Vagina (tissue), 2 donors: ENCODE measurements around the gene RC3H2. TPM values are rescaled to one million over a fixed set of nuclear protein-coding genes. Genes with fewer than 3 reads are reported as not detected.
"Not testable (repeated sequence)": the region's sequence is repeated elsewhere in the genome, so short reads cannot be mapped to it uniquely, and the experiment has no call there.

ENCODE experiments used
- DNase-seq, 2 donors: peaks; one replicate each; pipeline ENCODE4 v3.0.0-alpha.2; 2017; ENCODE audit errors: extremely low spot score in 2 of 2
- H3K27ac ChIP-seq: fragments of 200-600 bp; sonication (generic); one replicate; pipeline ENCODE4 v1.5.1; 2019
- H3K27me3 ChIP-seq: fragments of 200-600 bp; sonication (generic); one replicate; pipeline ENCODE4 v1.5.1; 2019
- H3K36me3 ChIP-seq, 2 donors: fragments of 200-600 bp; sonication (generic); one replicate each; pipeline ENCODE4 v1.5.1; 2017 to 2019
- H3K4me1 ChIP-seq: fragments of 200-600 bp; sonication (generic); one replicate; pipeline ENCODE4 v1.5.1; 2019
- H3K4me3 ChIP-seq, 2 donors: fragments of 200-600 bp; sonication (generic); 1 replicate in 1 of 2; 2 replicates in 1 of 2; pipeline ENCODE4 v1.5.1; 2016 to 2019
- H3K9me3 ChIP-seq: fragments of 200-600 bp; sonication (generic); one replicate; pipeline ENCODE4 v1.5.1; 2019
- CTCF ChIP-seq, 3 experiments: fragments of 450-650 bp in 2 of 3; fragments of 200-600 bp in 1 of 3; sonication (generic) in 1 of 3; IDR thresholded peaks; one replicate each; pipeline ENCODE4 v1.5.1; 2017 to 2019; ENCODE audit warnings: antibody characterized with exemption in 3 of 3, mild to moderate bottlenecking in 2 of 3, moderate library complexity in 2 of 3
- POLR2A ChIP-seq, 2 donors: fragments of 450-650 bp; IDR thresholded peaks; one replicate each; pipeline ENCODE4 v1.6.1; 2017; ENCODE audit warnings: antibody characterized with exemption in 2 of 2, mild to moderate bottlenecking in 2 of 2, moderate library complexity in 2 of 2
- POLR2AphosphoS5 ChIP-seq, 2 donors: sonication (generic); formaldehyde crosslinking; IDR thresholded peaks; one replicate each; pipeline ENCODE4 v1.9.0; 2017; ENCODE audit warnings: antibody characterized with exemption in 2 of 2, mild to moderate bottlenecking in 2 of 2, low read depth in 1 of 2; ENCODE audit not compliant: insufficient read depth in 1 of 2
- intact Hi-C: fragments of 100-400 bp; cut with DNase I; formaldehyde crosslinking; loops from one replicate; pipeline ENCODE4 v1.15.1; 2023
- total RNA-seq: library from RNA; depleted of rRNA; stranded (reverse); fragments of >200 nt; gene quantifications from one replicate; pipeline ENCODE4 v1.2.3, GENCODE V29; 2016

Gene RC3H2
- total RNA-seq, 1 donor from 2014 or later, result 37.6 TPM

GRCh38 chr9:122857815-122858214 is 47.3 kb downstream of the RC3H2 start:
- Histone ChIP-seq H3K36me3 (peaks cover 6 to 59% of the 10 kb centered on the region in 2 donors), H3K4me1 (no peaks in the 10 kb centered on the region), H3K27ac (no peak overlapping the region), H3K4me3 (no peak overlapping the region), H3K27me3 (no peaks in the 10 kb centered on the region), H3K9me3 (no peaks in the 10 kb centered on the region)
- no peak for TF ChIP-seq POLR2AphosphoS5 (IDR thresholded peaks at IDR 0.05; ENCODE audit: insufficient read depth in 1 of 2, low read depth in 1 of 2)
- no peak for TF ChIP-seq CTCF (IDR thresholded peaks at IDR 0.05)
- no peak for TF ChIP-seq POLR2A (IDR thresholded peaks at IDR 0.05)
- no peak for DNase-seq
- intact Hi-C loops, result no loop called here

GRCh38 chr9:122852085-122852786 is 52.9 kb downstream of the RC3H2 start:
- H3K27ac ChIP-seq, intact Hi-C loops, H3K4me3 ChIP-seq, H3K4me1 ChIP-seq, H3K9me3 ChIP-seq, DNase-seq, H3K27me3 ChIP-seq: not testable (repeated sequence)
- H3K36me3 ChIP-seq, result peaks cover 6 to 54% of the 10 kb centered on the region in 2 donors

- DNase-seq, result no peak
- TF ChIP-seq CTCF (IDR thresholded peaks at IDR 0.05), result no peak
- Histone ChIP-seq H3K4me1 (no peaks in the 10 kb centered on the region), H3K36me3 (peaks cover 0 to 22% of the 10 kb centered on the region in 2 donors), H3K4me3 (no peak overlapping the region), H3K9me3 (no peaks in the 10 kb centered on the region), H3K27ac (no peak overlapping the region), H3K27me3 (no peaks in the 10 kb centered on the region)
- intact Hi-C loops, result no loop called here
Measured at GRCh38 chr9:122848256-122848943, 56.8 kb downstream of the RC3H2 start.

GRCh38 chr9:122846371-122846940 is 58.7 kb downstream of the RC3H2 start:
- intact Hi-C loops, result no loop called here
- no peak for TF ChIP-seq POLR2A (IDR thresholded peaks at IDR 0.05)
- TF ChIP-seq POLR2AphosphoS5 (IDR thresholded peaks at IDR 0.05; ENCODE audit: insufficient read depth in 1 of 2, low read depth in 1 of 2), result no peak
- TF ChIP-seq CTCF (IDR thresholded peaks at IDR 0.05), result no peak

GRCh38 chr9:122845116-122845515 is 60.0 kb downstream of the RC3H2 start:
- Histone ChIP-seq H3K9me3 (no peaks in the 10 kb centered on the region), H3K4me1 (no peaks in the 10 kb centered on the region), H3K36me3 (peaks cover 0 to 7% of the 10 kb centered on the region in 2 donors), H3K4me3 (no peak overlapping the region), H3K27me3 (no peaks in the 10 kb centered on the region), H3K27ac (no peak overlapping the region)
- intact Hi-C loops, result no loop called here
- DNase-seq, result no peak
- TF ChIP-seq POLR2AphosphoS5 (IDR thresholded peaks at IDR 0.05; ENCODE audit: insufficient read depth in 1 of 2, low read depth in 1 of 2) (no peak), CTCF (IDR thresholded peaks at IDR 0.05) (no peak), POLR2A (IDR thresholded peaks at IDR 0.05) (no peak)

More at GRCh38 chr9:122846371-122846940, 58.7 kb downstream of the RC3H2 start:
- Histone ChIP-seq H3K9me3 (no peaks in the 10 kb centered on the region), H3K36me3 (peaks cover 0 to 17% of the 10 kb centered on the region in 2 donors), H3K4me3 (no peak overlapping the region), H3K27me3 (no peaks in the 10 kb centered on the region), H3K27ac (no peak overlapping the region), H3K4me1 (no peaks in the 10 kb centered on the region)
- DNase-seq, result no peak
